Heart right ventricle (tissue), 16 donors: ENCODE results near the gene IL34. TPM values are rescaled to one million over a fixed set of nuclear protein-coding genes. Genes with fewer than 3 reads are reported as not detected.

Source experiments
- ATAC-seq, 8 donors: fragments of 200-7000 bp; cut with Tn5 transposase; one replicate each; pipeline ENCODE4 v1.9.1; 2020; ENCODE audit warnings: mild to moderate bottlenecking in 8 of 8, moderate library complexity in 8 of 8, moderate number of reproducible peaks in 1 of 8
- DNase-seq, 2 donors: peaks; one replicate each; pipeline ENCODE4 v3.0.0-alpha.2; 2020
- H3K27ac ChIP-seq, 10 donors: fragments of 200-600 bp; sonication (generic) in 2 of 10; one replicate each; pipeline versions ENCODE4 v1.5.0 to v1.8.0; 2020 to 2022; ENCODE audit warnings: mild to moderate bottlenecking in 3 of 10
- H3K27me3 ChIP-seq, 7 donors: fragments of 200-600 bp; one replicate each; pipeline ENCODE4 v1.8.0; 2021 to 2022; ENCODE audit warnings: mild to moderate bottlenecking in 2 of 7
- H3K36me3 ChIP-seq, 9 donors: fragments of 200-600 bp; sonication (generic) in 1 of 9; one replicate each; pipeline versions ENCODE4 v1.5.0 to v1.8.0; 2020 to 2022; ENCODE audit warnings: mild to moderate bottlenecking in 2 of 9
- H3K4me1 ChIP-seq, 9 donors: fragments of 200-600 bp; sonication (generic) in 1 of 9; one replicate each; pipeline versions ENCODE4 v1.5.0 to v1.8.0; 2020 to 2022; ENCODE audit warnings: mild to moderate bottlenecking in 4 of 9
- H3K4me3 ChIP-seq, 10 donors: fragments of 200-600 bp; sonication (generic) in 2 of 10; one replicate each; pipeline versions ENCODE4 v1.5.0 to v1.8.0; 2020 to 2022; ENCODE audit warnings: mild to moderate bottlenecking in 7 of 10, moderate library complexity in 2 of 10
- H3K9me3 ChIP-seq, 11 donors: fragments of 200-600 bp in 10 of 11; sonication (generic) in 2 of 11; one replicate each; pipeline versions ENCODE4 v1.5.0 to v1.8.0; 2013 to 2022; ENCODE audit warnings: mild to moderate bottlenecking in 2 of 11, control low read depth in 1 of 11, moderate library complexity in 1 of 11
- WGBS, 2 donors: extraction: QIAGEN DNeasy Blood & Tissue Kit; methylation state at CpG; one replicate each; pipeline ENCODE4 v1.1.7; 2013; ENCODE audit warnings: inconsistent platforms in 1 of 2; 5-methylcytosine and 5-hydroxymethylcytosine counted together
- intact Hi-C, 10 donors: fragments of 100-400 bp; cut with DNase I; formaldehyde crosslinking; loops; one replicate each; pipeline versions ENCODE4 v1.11.1 to v1.14.2; 2022
- polyA plus RNA-seq, 2 donors: library from polyadenylated mRNA; stranded (reverse); fragments of 200-250 nt; gene quantifications; one replicate each; pipeline ENCODE4 v1.2.3, GENCODE V29; 2013
- total RNA-seq, 10 donors: library from RNA; stranded (reverse); fragmentation: NEBNext Ultra II Directional in 3 of 10; extraction: Animal tissue kit (Norgen Biotek cat#: 25700) in 3 of 10; gene quantifications; one replicate each; pipeline versions ENCODE4 v1.2.1 to v1.2.4, GENCODE V29; 2021 to 2023
- TF ChIP-seq, protein P1 (sequence below), 9 donors: fragments of 200-600 bp; sonication (generic) in 2 of 9; IDR thresholded peaks; one replicate each; pipeline versions ENCODE4 v1.5.0 to v1.8.0; 2021 to 2022; ENCODE audit warnings: antibody characterized with exemption in 9 of 9, mild to moderate bottlenecking in 5 of 9, moderate library complexity in 1 of 9
- donor health status: Arrhythmogenic right ventricular cardiomyopathy.
- donor health status: ischemic (EF 13 %, LVEDD 7.1; RV severe dilation, severe dysfunction).
- donor health status: healthy with polysubstance abuse.
- donor health status: DM: no; HTN: yes; CAD: no.
- donor health status: DM: no; HTN: no; CAD: no.
- donor health status: ischemic (EF 25% LVEDD 6.9; RV normal size, moderate dysfunction).
- donor health status: ischemic (EF 25% LVEDD 5.7; RV mildly dilated, moderate dysfunction).
- donor health status: healthy.
- donor health status: DM: yes; HTN: yes; CAD: no.
- donor health status: Ischemic cardiomyopathy.
- donor health status: ischemic (EF 35%, LVEDD 5.7; RV mildly dilated, moderate dysfunction).
- donor health status: nonischemic (EF 11% LVEDD 7.7; RV severe dilation, severe dysfunction).
- donor health status: DM: yes; HTN: yes; CAD: no.
- donor health status: PGD.
- donor health status: ischemic (EF 29% LVEDD 5.4; RV normal size, mild dysfunction).
- donor health status: nonischemic (EF 23%, LVEDD 6.1; RV moderate dilation, normal function).

The IL34 gene
- total and polyA plus RNA-seq, 12 donors: 0.37 to 4.4 (median 2.1) TPM

DNA sequence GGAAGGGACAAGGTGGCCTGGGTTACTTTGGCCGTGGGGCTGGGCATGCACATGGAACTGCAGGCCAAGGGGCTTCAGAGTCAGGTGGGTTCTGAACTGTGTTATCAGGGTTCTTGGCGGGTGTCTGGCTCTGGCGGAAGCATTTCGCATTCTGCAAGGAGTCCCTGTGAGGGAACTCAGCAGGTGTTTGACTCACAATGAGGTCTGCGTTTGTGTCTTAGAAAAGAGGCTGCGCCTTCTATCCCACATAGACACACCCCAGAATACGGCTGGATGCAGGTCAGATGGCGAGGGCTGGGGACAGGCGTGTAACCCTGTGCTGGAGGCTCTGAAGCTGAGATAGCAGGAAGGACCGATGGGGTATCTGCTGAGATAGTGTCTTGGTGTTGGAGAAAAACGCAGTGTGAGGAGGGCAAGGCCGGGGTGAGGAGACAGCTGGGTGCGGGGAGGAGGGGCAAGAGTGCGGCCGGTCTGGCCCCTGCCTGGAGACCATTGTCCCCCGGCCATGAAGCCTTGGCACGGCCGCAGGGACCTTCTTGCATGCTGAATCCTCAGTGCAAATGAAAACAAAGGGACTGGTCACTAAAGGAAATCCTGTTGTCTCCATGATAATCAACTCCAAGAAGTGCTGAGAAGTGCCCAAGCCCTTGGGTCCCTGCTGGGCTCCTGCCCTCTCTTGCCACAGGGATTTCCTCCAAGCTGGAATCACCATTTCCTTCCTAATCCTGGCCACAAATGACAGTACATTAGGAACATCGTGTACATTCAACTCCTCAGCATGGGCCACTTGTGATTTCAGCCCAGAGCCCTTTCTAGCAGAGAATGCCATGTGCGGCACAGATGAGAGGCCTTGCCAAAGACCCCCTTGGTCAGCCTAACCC is 62.2 kb downstream of the IL34 start:
- Histone ChIP-seq H3K27ac (no peak overlapping the region), H3K36me3 (peaks cover 0 to 6% (median 0%) of the 10 kb centered on the region in 9 donors), H3K27me3 (no peaks in the 10 kb centered on the region), H3K9me3 (no peaks in the 10 kb centered on the region), H3K4me3 (no peak overlapping the region), H3K4me1 (peaks cover 4 to 42% (median 23%) of the 10 kb centered on the region in 9 donors)
- ATAC-seq: no peak
- intact Hi-C loops: no loop called here
- DNase-seq: no peak
- TF ChIP-seq, protein P1, sequence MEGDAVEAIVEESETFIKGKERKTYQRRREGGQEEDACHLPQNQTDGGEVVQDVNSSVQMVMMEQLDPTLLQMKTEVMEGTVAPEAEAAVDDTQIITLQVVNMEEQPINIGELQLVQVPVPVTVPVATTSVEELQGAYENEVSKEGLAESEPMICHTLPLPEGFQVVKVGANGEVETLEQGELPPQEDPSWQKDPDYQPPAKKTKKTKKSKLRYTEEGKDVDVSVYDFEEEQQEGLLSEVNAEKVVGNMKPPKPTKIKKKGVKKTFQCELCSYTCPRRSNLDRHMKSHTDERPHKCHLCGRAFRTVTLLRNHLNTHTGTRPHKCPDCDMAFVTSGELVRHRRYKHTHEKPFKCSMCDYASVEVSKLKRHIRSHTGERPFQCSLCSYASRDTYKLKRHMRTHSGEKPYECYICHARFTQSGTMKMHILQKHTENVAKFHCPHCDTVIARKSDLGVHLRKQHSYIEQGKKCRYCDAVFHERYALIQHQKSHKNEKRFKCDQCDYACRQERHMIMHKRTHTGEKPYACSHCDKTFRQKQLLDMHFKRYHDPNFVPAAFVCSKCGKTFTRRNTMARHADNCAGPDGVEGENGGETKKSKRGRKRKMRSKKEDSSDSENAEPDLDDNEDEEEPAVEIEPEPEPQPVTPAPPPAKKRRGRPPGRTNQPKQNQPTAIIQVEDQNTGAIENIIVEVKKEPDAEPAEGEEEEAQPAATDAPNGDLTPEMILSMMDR (IDR thresholded peaks at IDR 0.05): no peak
- 82% methylated on average over 20 of the region's 20 CpGs for WGBS, 2 donors

GRCh38 chr16:70709457-70709856 is 63.1 kb downstream of the IL34 start:
- Histone ChIP-seq H3K4me1 (peaks cover under 1 to 41% (median 20%) of the 10 kb centered on the region in 9 donors), H3K9me3 (no peaks in the 10 kb centered on the region), H3K27ac (no peak overlapping the region), H3K36me3 (peaks cover 0 to 6% (median 0%) of the 10 kb centered on the region in 9 donors), H3K27me3 (no peaks in the 10 kb centered on the region), H3K4me3 (no peak overlapping the region)
- 84 to 86% methylated on average over 5 of the region's 5 CpGs for whole genome bisulfite sequencing, 2 donors
- TF ChIP-seq, protein P1 (IDR thresholded peaks at IDR 0.05): no peak
- no peak for DNase-seq
- intact Hi-C loops: no loop called here
- no peak for ATAC-seq

GRCh38 chr16:70709942-70710341 is 63.6 kb downstream of the IL34 start:
- ATAC-seq: no peak
- no peak overlapping the region for H3K27ac ChIP-seq
- H3K36me3 ChIP-seq: peaks cover 0 to 6% (median 0%) of the 10 kb centered on the region in 9 donors
- no peak for DNase-seq
- intact Hi-C loops: no loop called here
- TF ChIP-seq, protein P1 (IDR thresholded peaks at IDR 0.05): no peak
- WGBS, 2 donors: 61 to 67% methylated on average over 7 of the region's 7 CpGs
- no peak overlapping the region for H3K4me3 ChIP-seq
- H3K9me3 ChIP-seq: no peaks in the 10 kb centered on the region
- no peaks in the 10 kb centered on the region for H3K27me3 ChIP-seq
- peaks cover 5 to 46% (median 25%) of the 10 kb centered on the region in 9 donors for H3K4me1 ChIP-seq

Other genes with a start within 250 kb of the IL34 start
- gene ST3GAL2, start 207.5 kb upstream of the IL34 start, total RNA-seq: 10 to 100 TPM; 15.1 to 37.1 (median 20.9) TPM
- 10 to 100 TPM in 1 of 2 donors, 1 to 10 TPM in 1; 8.0 to 10.8 TPM for gene ST3GAL2, start 207.5 kb upstream of the IL34 start, polyA plus RNA-seq
- gene FCSK, start 192.0 kb upstream of the IL34 start, total RNA-seq: 10 to 100 TPM in 2 of 10 donors, 1 to 10 TPM in 8; 6.5 to 12.6 (median 9.0) TPM
- 10 to 100 TPM in 1 of 2 donors, 1 to 10 TPM in 1; 6.3 to 15.4 TPM for gene FCSK, start 192.0 kb upstream of the IL34 start, polyA plus RNA-seq
- gene COG4, start 123.0 kb upstream of the IL34 start, total RNA-seq: 10 to 100 TPM; 33.3 to 56.8 (median 40.7) TPM
- gene COG4, start 123.0 kb upstream of the IL34 start, polyA plus RNA-seq: 10 to 100 TPM; 29.3 to 32.7 TPM
- gene SF3B3, start 122.7 kb upstream of the IL34 start, total RNA-seq: 100 to 1,000 TPM; 121 to 188 (median 163) TPM
- 10 to 100 TPM; 45.4 to 71.4 TPM for gene SF3B3, start 122.7 kb upstream of the IL34 start, polyA plus RNA-seq
- gene MTSS2, start 39.5 kb downstream of the IL34 start, total RNA-seq: 100 to 1,000 TPM in 2 of 10 donors, 10 to 100 TPM in 8; 39.8 to 121 (median 62.1) TPM
- 10 to 100 TPM; 39.0 to 39.7 TPM for gene MTSS2, start 39.5 kb downstream of the IL34 start, polyA plus RNA-seq
- gene VAC14, start 154.6 kb downstream of the IL34 start, total RNA-seq: 10 to 100 TPM; 19.2 to 27.9 (median 22.7) TPM
- 10 to 100 TPM; 27.1 to 43.7 TPM for gene VAC14, start 154.6 kb downstream of the IL34 start, polyA plus RNA-seq